HG02759 (cell line): ENCODE measurements around the gene POLR2F.

Experiments
- ATAC-seq: cut with Tn5 transposase; IDR thresholded peaks from one replicate; pipeline ENCODE4 v1.9.1; 2021; ENCODE audit warnings: mild to moderate bottlenecking, moderate library complexity; ENCODE audit not compliant: unreplicated experiment

The POLR2F gene

GRCh38 chr22:37979782-37980181 is 26.3 kb downstream of the POLR2F start:
- no peak for ATAC-seq

- ATAC-seq: no peak
Observed at GRCh38 chr22:37981282-37982011, 27.9 kb downstream of the POLR2F start.

- ATAC-seq: no peak
Observed at GRCh38 chr22:37982151-37982785, 28.8 kb downstream of the POLR2F start.

GRCh38 chr22:37982938-37983859 is 29.7 kb downstream of the POLR2F start:
- ATAC-seq: no peak

- no peak for ATAC-seq
Observed at GRCh38 chr22:37983860-37984791, 30.6 kb downstream of the POLR2F start, which contains the start of gene SOX10. TSS of gene SOX10 (minus strand) at chr22:37984555. CDS start at chr22:37983784, 771 bp downstream.

DNA sequence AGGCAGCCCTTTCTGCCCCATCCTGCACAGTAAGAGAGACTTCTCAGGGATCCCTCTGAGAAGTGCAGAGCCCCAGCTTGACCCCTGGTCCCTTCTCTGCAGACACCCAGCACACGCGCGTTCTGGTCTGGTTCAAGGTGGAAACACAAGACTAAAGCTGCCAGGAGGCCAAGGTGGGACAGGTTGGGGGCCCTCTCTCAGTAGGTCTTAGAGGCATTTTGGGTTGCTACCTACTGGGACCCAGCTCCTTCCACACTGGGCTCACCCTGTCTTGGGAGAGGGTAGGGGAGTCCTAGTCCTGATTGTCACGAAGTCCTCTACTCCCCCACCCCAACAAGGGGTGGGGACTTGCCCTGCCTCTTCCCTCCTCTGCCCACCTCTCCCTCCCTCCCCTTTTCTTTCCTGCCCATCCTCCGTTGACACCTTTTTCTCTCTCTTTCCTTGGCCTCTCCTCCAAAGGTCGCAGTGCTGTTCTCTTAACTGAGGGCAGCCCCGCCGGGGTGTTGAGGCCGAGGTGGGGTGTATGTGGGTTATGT is 31.6 kb downstream of the POLR2F start:
- no peak for ATAC-seq

DNA sequence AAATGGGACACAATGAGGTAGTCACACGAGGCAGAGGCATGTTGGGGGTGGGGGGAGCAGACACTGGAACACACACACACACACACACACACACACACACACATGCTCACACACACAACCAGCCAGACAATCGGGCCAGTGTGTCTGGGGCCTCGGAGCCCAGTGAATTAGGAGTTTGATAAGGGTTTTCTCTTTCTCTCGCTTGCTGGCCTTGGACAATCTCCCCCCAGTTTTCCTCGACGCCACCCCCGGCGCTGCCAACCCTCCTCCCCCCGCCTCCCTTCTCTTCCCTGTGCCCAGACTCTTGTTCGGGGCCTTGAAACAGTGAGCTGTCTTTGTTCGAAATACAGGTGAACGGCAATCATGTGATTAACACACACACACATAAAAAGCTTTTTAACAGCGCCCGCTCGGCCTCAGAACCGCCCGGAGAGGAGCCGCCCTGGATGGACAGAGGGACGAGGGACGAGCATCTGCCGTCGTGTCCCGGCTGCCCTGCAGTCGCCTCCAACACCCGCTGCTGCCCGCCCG is 32.3 kb downstream of the POLR2F start:
- ATAC-seq: no peak

GRCh38 chr22:37986371-37986770 is 32.9 kb downstream of the POLR2F start:
- ATAC-seq: no peak

GRCh38 chr22:37989146-37990045 is 35.9 kb downstream of the POLR2F start:
- ATAC-seq: no peak

- no peak for ATAC-seq
Observed at GRCh38 chr22:37990301-37990700, 36.8 kb downstream of the POLR2F start.

GRCh38 chr22:37990862-37991261 is 37.4 kb downstream of the POLR2F start:
- ATAC-seq: no peak

DNA sequence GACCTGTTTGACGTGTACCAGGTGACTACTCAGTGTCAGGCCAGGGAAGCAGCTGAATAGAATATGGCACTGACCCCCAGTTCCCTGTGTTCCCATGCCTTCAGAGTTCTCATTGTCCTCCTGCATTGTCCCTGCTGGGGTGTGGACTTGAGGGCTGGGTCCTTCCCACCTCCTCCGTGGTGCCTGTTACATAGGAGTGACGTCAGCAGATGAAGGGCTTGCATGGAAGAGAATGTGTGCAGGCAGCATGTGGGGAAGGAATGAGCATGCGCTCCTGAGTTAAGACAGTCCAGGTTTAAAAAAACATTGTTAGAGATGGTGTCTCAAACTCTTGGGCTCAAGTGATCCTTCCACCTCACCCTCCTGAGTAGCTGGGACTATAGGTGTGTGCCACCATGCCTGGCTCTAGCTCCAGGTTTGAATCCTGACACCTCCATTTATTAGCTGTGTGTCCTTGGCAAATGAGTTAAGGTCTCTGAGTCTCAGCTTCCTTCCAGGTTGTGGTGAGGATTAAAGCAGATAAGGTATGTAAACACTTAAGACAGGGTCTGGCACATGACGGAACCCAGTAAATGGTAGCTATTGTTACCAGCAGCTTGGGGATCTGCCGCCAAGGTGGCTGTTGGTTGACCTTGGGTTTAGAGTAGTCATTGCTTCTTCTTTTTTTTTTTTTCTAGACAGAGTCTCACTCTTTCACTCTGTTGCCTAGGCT is 38.4 kb downstream of the POLR2F start:
- no peak for ATAC-seq

DNA sequence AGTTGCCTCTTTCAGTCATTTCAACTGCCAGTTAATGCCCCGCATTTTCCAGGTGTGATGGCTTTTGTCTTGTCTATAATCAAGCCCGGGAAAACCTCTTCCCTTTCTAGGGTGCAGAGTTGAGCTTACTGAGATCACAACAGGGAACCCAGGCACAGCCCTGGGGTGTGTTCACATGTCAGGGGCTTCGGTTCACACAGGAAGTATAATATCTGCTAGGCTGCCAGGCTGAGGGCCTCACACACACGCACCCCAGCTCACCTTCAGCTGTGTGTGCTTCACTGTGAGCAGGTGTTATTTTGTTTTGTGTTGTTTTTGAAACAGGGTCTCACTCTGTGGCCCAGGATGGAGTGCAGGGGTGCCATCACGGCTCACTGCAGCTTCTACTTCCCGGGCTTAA is 40.5 kb downstream of the POLR2F start:
- no peak for ATAC-seq

DNA sequence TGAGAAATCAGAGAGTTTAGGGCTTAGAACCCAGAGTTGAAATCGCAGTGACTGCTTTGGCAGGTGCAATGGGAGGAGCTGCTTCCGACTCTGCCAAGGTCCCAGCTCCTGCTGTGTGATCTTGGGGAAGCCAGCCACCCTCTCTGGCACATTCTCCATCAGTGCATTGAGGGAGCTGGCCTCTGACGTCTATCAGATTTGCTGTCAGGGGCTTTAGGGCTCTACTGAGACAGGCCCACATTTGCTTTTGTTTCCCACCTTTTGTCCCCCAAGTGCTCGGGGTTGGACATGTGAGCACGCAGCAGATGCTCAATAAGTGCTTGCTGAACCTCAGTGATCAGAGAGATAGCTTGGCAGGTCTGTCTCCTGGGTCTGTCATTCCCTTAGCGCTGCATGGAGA is 41.5 kb downstream of the POLR2F start:
- no peak for ATAC-seq

GRCh38 chr22:37995460-37995859 is 42.0 kb downstream of the POLR2F start:
- no peak for ATAC-seq

DNA sequence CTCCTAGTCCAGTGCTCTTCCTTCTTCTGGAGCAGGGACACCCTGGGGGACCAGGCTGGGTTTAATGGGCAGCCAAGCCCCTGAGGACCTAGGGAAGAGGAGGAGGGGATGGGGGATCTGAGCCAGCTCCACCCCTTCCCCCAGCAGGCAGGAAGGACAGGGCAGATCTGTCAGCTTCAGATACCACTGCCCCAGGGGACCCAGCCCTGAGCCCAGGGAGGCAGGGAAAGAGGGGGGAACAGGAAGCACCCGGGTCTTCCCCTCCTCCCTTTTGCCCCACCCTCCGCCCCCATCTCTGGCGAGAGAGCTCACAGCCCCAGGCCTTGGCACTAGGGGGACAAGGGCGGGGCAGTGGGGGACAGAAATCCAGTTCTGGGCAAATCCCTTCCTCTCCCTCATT is 42.6 kb downstream of the POLR2F start:
- ATAC-seq: no peak

- ATAC-seq: no peak
Observed at GRCh38 chr22:37996515-37997246, 43.2 kb downstream of the POLR2F start.

DNA sequence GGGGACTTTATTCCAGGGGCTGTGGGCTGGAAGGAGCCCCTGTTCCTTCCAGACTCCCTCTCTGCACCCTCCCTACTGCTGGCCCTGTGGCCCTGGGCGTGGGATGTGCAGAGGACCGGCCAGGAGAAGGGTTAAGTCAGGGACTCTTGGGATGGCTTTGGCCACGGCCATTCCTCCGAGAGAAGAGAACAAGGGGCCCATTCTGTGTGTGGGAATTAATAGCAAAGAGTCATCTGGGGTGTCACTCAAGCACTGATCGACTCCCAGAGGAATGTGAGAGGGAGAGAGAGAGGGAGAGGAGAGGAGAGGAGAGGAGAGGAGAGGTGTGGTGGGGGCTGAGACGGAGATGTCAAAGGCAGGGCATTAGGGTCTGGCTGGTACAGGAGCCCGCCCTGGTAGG is 45.0 kb downstream of the POLR2F start:
- no peak for ATAC-seq
